HCT116 (cell line): ENCODE measurements around the gene GLP2R.

Experiments
- ATF3 ChIP-seq: IDR thresholded peaks from 2 replicates; pipeline ENCODE4 v1.6.1; 2012
- CTCF ChIP-seq, 3 experiments: fragments of 200-600 bp in 1 of 3; sonication (generic) in 1 of 3; IDR thresholded peaks in 2 of 3; conservative IDR thresholded peaks in 1 of 3; 2 replicates each; pipeline ENCODE4 v1.5.1; 2012 to 2017; ENCODE audit warnings: low read depth in 2 of 3, low read length in 2 of 3, antibody characterized with exemption in 1 of 3, borderline replicate concordance in 1 of 3, control low read depth in 1 of 3, mild to moderate bottlenecking in 1 of 3, mixed read lengths in 1 of 3, mixed run types in 1 of 3, moderate library complexity in 1 of 3; ENCODE audit not compliant: insufficient read depth in 1 of 3
- EGR1 ChIP-seq: IDR thresholded peaks from 2 replicates; pipeline ENCODE4 v1.6.1; 2012; ENCODE audit warnings: low read depth
- EZH2 ChIP-seq: fragments of 200-600 bp; sonication (generic); IDR thresholded peaks from 2 replicates; pipeline ENCODE4 v1.6.1; 2017; ENCODE audit warnings: antibody characterized with exemption, mixed run types
- FOSL1 ChIP-seq: IDR thresholded peaks from 2 replicates; pipeline ENCODE4 v1.6.1; 2012; ENCODE audit warnings: low read depth
- POLR2A ChIP-seq: IDR thresholded peaks from 2 replicates; pipeline ENCODE4 v1.7.0; 2011; ENCODE audit warnings: borderline replicate concordance; ENCODE audit not compliant: insufficient read depth, insufficient read length; ENCODE audit errors: extremely low read depth
- POLR2AphosphoS5 ChIP-seq: IDR thresholded peaks from 2 replicates; pipeline ENCODE4 v1.6.1; 2011; ENCODE audit warnings: mild to moderate bottlenecking, low read depth, low read length, moderate library complexity
- RAD21 ChIP-seq: IDR thresholded peaks from 2 replicates; pipeline ENCODE4 v1.6.1; 2012; ENCODE audit warnings: low read depth, mild to moderate bottlenecking
- REST ChIP-seq: IDR thresholded peaks from 2 replicates; pipeline ENCODE4 v1.6.1; 2012; ENCODE audit warnings: low read depth
- SIN3A ChIP-seq: IDR thresholded peaks from 2 replicates; pipeline ENCODE4 v1.6.1; 2012; ENCODE audit warnings: low read depth
- SP1 ChIP-seq: IDR thresholded peaks from 2 replicates; pipeline ENCODE4 v1.6.1; 2012; ENCODE audit warnings: low read depth
- SRF ChIP-seq: IDR thresholded peaks from 2 replicates; pipeline ENCODE4 v1.6.1; 2012; ENCODE audit warnings: low read depth

- TF ChIP-seq CTCF (IDR thresholded peaks at IDR 0.05 in 2 of 3, conservative IDR thresholded peaks at IDR 0.05 in 1 of 3; ENCODE audit: borderline replicate concordance in 1 of 3, insufficient read depth in 1 of 3, low read depth in 2 of 3, low read length in 2 of 3) (no peak), ATF3 (no peak), REST (no peak), POLR2A (no peak), RAD21 (no peak), EZH2 (no peak), SRF (no peak), SIN3A (no peak), POLR2AphosphoS5 (no peak), SP1 (no peak), EGR1 (no peak), FOSL1 (no peak)
Observed at GRCh38 chr17:9818760-9819159, 7.0 kb upstream of the GLP2R start.
